GM18508 (cell line): ENCODE data around the gene SMURF2.

Experiments
- ATAC-seq: cut with Tn5 transposase; IDR thresholded peaks from one replicate; pipeline ENCODE4 v1.9.1; 2021; ENCODE audit warnings: moderate number of reproducible peaks; ENCODE audit not compliant: insufficient read depth, unreplicated experiment

Gene SMURF2

GRCh38 chr17:64506576-64507412, 155.3 kb downstream of the SMURF2 start, which contains the start of gene CEP95:
TSS of gene CEP95 (plus strand) at chr17:64506977. CDS start at chr17:64507098, 121 bp downstream.
- peak; percentile 32 for ATAC-seq

GRCh38 chr17:64506201-64506575, 155.9 kb downstream of the SMURF2 start, which contains the start of gene DDX5:
TSS of gene DDX5 (minus strand) at chr17:64506289. CDS start at chr17:64506119, 170 bp downstream.
- peak; percentile 40 for ATAC-seq

GRCh38 chr17:64505340-64506200, 156.5 kb downstream of the SMURF2 start:
- ATAC-seq = no peak

GRCh38 chr17:64504769-64505339, 157.3 kb downstream of the SMURF2 start:
- no peak for ATAC-seq

- no peak for ATAC-seq
These were observed 158.0 kb downstream of the SMURF2 start for GRCh38 chr17:64503821-64504768.

GRCh38 chr17:64503341-64503740, 158.8 kb downstream of the SMURF2 start:
- no peak for ATAC-seq

GRCh38 chr17:64502809-64503208, 159.3 kb downstream of the SMURF2 start:
- ATAC-seq = no peak

GRCh38 chr17:64502021-64502420, 160.1 kb downstream of the SMURF2 start:
- no peak for ATAC-seq

GRCh38 chr17:64500862-64501765, 161.0 kb downstream of the SMURF2 start:
- ATAC-seq = no peak

- no peak for ATAC-seq
These were observed 161.6 kb downstream of the SMURF2 start for GRCh38 chr17:64500487-64500859.

GRCh38 chr17:64499805-64500486, 162.2 kb downstream of the SMURF2 start:
- ATAC-seq = no peak

GRCh38 chr17:64498308-64499203, 163.6 kb downstream of the SMURF2 start:
- ATAC-seq = no peak

- no peak for ATAC-seq
These were observed 164.5 kb downstream of the SMURF2 start for GRCh38 chr17:64497565-64498035.

GRCh38 chr17:64496786-64497564, 165.1 kb downstream of the SMURF2 start, which contains the start of gene POLG2:
TSS of gene POLG2 (minus strand) at chr17:64497054. CDS start at chr17:64496968, 86 bp downstream.
- ATAC-seq = peak; percentile 48

- no peak for ATAC-seq
These were observed 165.7 kb downstream of the SMURF2 start for GRCh38 chr17:64496348-64496785.
